DND-41 (cell line): ENCODE results near the gene SRCIN1.

Experiments
- ATAC-seq: fragments of 200-7000 bp; cut with Tn5 transposase; 3 replicates; pipeline ENCODE4 v1.9.1; 2021; ENCODE audit warnings: low read depth; ENCODE audit not compliant: insufficient read depth
- DNase-seq: peaks from one replicate; pipeline ENCODE4 v3.0.0-alpha.2; 2020
- H2AFZ ChIP-seq: 2 replicates; pipeline ENCODE4 v1.6.0; 2012; ENCODE audit warnings: low read depth, low read length
- H3K27ac ChIP-seq: 2 replicates; pipeline ENCODE4 v1.5.1; 2012; ENCODE audit warnings: low read length, inconsistent platforms
- H3K27me3 ChIP-seq: fragments of 200-600 bp; sonication (generic); 2 replicates; pipeline ENCODE4 v1.6.0; 2012; ENCODE audit warnings: low read length, mild to moderate bottlenecking, inconsistent platforms; ENCODE audit not compliant: insufficient read depth, poor library complexity
- H3K36me3 ChIP-seq: 2 replicates; pipeline ENCODE4 v1.5.1; 2012; ENCODE audit warnings: low read length, inconsistent platforms; ENCODE audit not compliant: insufficient read depth
- H3K4me1 ChIP-seq: 2 replicates; pipeline ENCODE4 v1.5.1; 2012; ENCODE audit warnings: mild to moderate bottlenecking, low read length; ENCODE audit not compliant: insufficient read depth
- H3K4me2 ChIP-seq: 2 replicates; pipeline ENCODE4 v1.6.0; 2012; ENCODE audit warnings: mild to moderate bottlenecking, moderate library complexity, low read length, inconsistent platforms; ENCODE audit not compliant: insufficient read depth
- H3K4me3 ChIP-seq, 2 experiments: fragments of 200-600 bp in 1 of 2; shearing (Covaris generic) in 1 of 2; 2 replicates each; pipeline ENCODE4 v1.5.1; 2012 to 2016; ENCODE audit warnings: inconsistent platforms in 2 of 2, low read length in 2 of 2, mild to moderate bottlenecking in 2 of 2, low read depth in 1 of 2, moderate library complexity in 1 of 2
- H3K79me2 ChIP-seq: 2 replicates; pipeline ENCODE4 v1.6.0; 2012; ENCODE audit warnings: low read length, inconsistent platforms; ENCODE audit not compliant: insufficient read depth
- H3K9ac ChIP-seq: 2 replicates; pipeline ENCODE4 v1.6.0; 2012; ENCODE audit warnings: low read depth, mild to moderate bottlenecking, inconsistent platforms, low read length, moderate library complexity
- H3K9me3 ChIP-seq: 2 replicates; pipeline ENCODE4 v1.5.1; 2012; ENCODE audit warnings: low read length, moderate library complexity, mild to moderate bottlenecking, inconsistent platforms; ENCODE audit not compliant: insufficient read depth, severe bottlenecking
- H4K20me1 ChIP-seq: 2 replicates; pipeline ENCODE4 v1.6.0; 2012; ENCODE audit warnings: low read length; ENCODE audit not compliant: insufficient read depth
- CTCF ChIP-seq: IDR thresholded peaks from 2 replicates; pipeline ENCODE4 v1.5.1; 2012; ENCODE audit warnings: borderline replicate concordance, low read length, moderate library complexity, mild to moderate bottlenecking; ENCODE audit not compliant: poor library complexity, severe bottlenecking; ENCODE audit errors: extremely low read depth
- EZH2 ChIP-seq: IDR thresholded peaks from 3 replicates; pipeline ENCODE4 v1.6.1; 2012; ENCODE audit warnings: borderline replicate concordance, low read depth, mild to moderate bottlenecking, moderate library complexity, low read length, inconsistent platforms; ENCODE audit not compliant: severe bottlenecking

Gene SRCIN1

GRCh38 chr17:38551121-38551520 is 54.6 kb downstream of the SRCIN1 start:
- no peak overlapping the region for H3K4me3 ChIP-seq
- no peak overlapping the region for H3K4me2 ChIP-seq
- H3K27me3 ChIP-seq: no peaks in the 10 kb centered on the region
- no peak overlapping the region for H2AFZ ChIP-seq
- H3K9me3 ChIP-seq: no peaks in the 10 kb centered on the region
- no peaks in the 10 kb centered on the region for H4K20me1 ChIP-seq
- TF ChIP-seq EZH2: no peak
- TF ChIP-seq CTCF: no peak
- no peaks in the 10 kb centered on the region for H3K36me3 ChIP-seq
- no peak for ATAC-seq
- no peak overlapping the region for H3K9ac ChIP-seq
- no peak for DNase-seq
- no peaks in the 10 kb centered on the region for H3K79me2 ChIP-seq
- H3K27ac ChIP-seq: no peak overlapping the region
- H3K4me1 ChIP-seq: no peaks in the 10 kb centered on the region

GRCh38 chr17:38550661-38551060 is 55.1 kb downstream of the SRCIN1 start:
- Histone ChIP-seq H3K79me2 (no peaks in the 10 kb centered on the region), H3K4me3 (no peak overlapping the region), H2AFZ (no peak overlapping the region), H3K27ac (no peak overlapping the region), H4K20me1 (no peaks in the 10 kb centered on the region), H3K4me2 (no peak overlapping the region), H3K4me1 (no peaks in the 10 kb centered on the region), H3K36me3 (no peaks in the 10 kb centered on the region), H3K9ac (no peak overlapping the region), H3K27me3 (no peaks in the 10 kb centered on the region), H3K9me3 (no peaks in the 10 kb centered on the region)
- TF ChIP-seq EZH2 (no peak), CTCF (no peak)
- no peak for ATAC-seq
- DNase-seq: no peak

GRCh38 chr17:38549285-38549684 is 56.5 kb downstream of the SRCIN1 start:
- no peak overlapping the region for H3K4me2 ChIP-seq
- no peak overlapping the region for H3K9ac ChIP-seq
- H3K27me3 ChIP-seq: no peaks in the 10 kb centered on the region
- H4K20me1 ChIP-seq: no peaks in the 10 kb centered on the region
- no peaks in the 10 kb centered on the region for H3K9me3 ChIP-seq
- ATAC-seq (no peak), DNase-seq (no peak)
- H2AFZ ChIP-seq: no peak overlapping the region
- H3K4me1 ChIP-seq: no peaks in the 10 kb centered on the region
- H3K27ac ChIP-seq: no peak overlapping the region
- no peaks in the 10 kb centered on the region for H3K36me3 ChIP-seq
- no peaks in the 10 kb centered on the region for H3K79me2 ChIP-seq
- TF ChIP-seq CTCF (no peak), EZH2 (no peak)
- no peak overlapping the region for H3K4me3 ChIP-seq

GRCh38 chr17:38547444-38547843 is 58.3 kb downstream of the SRCIN1 start:
- ATAC-seq (no peak), DNase-seq (no peak)
- Histone ChIP-seq H3K27ac (no peak overlapping the region), H4K20me1 (no peaks in the 10 kb centered on the region), H3K4me1 (no peaks in the 10 kb centered on the region), H3K4me3 (no peak overlapping the region), H2AFZ (no peak overlapping the region), H3K36me3 (no peaks in the 10 kb centered on the region), H3K79me2 (no peaks in the 10 kb centered on the region), H3K9me3 (no peaks in the 10 kb centered on the region), H3K9ac (no peak overlapping the region), H3K27me3 (no peaks in the 10 kb centered on the region), H3K4me2 (no peak overlapping the region)
- no peak for TF ChIP-seq EZH2
- TF ChIP-seq CTCF: no peak
